ENCODE data around the gene ADGRV1. TPM values are rescaled to one million over a fixed set of nuclear protein-coding genes. Genes with fewer than 3 reads are reported as not detected.

The ADGRV1 gene
- total and polyA plus RNA-seq, 9 of the 15 experiments (the other 6 are each of a cell fraction or from before 2014, with no cell fraction given): 21.7 to 156 (median 58.2) TPM

GRCh38 chr5:91118354-91118753 is 559.8 kb downstream of the ADGRV1 start:
- ATAC-seq: no peak
- Histone ChIP-seq H3K9me3 (replicated peaks; ENCODE audit: control insufficient read depth, insufficient read depth, low read depth, low read length) (no peaks in the 10 kb centered on the region), H3K9me1 (ENCODE audit: control insufficient read depth, insufficient read depth, low read length) (no peaks in the 10 kb centered on the region), H3K27me3 (ENCODE audit: control insufficient read depth in 2 of 2, insufficient read depth in 2 of 2, low read length in 2 of 2) (no peaks in the 10 kb centered on the region), H3K27ac (ENCODE audit: extremely low read depth, low read depth, low read length) (no peak overlapping the region), H3K4me1 (replicated peaks in 1 of 2; ENCODE audit: control insufficient read depth in 2 of 2, insufficient read depth in 2 of 2, low read length in 2 of 2) (no peaks in the 10 kb centered on the region), H4K20me1 (replicated peaks; ENCODE audit: control insufficient read depth, insufficient read depth, low read length) (no peaks in the 10 kb centered on the region), H3K79me2 (ENCODE audit: control insufficient read depth, insufficient read depth, low read length) (no peaks in the 10 kb centered on the region), H3K4me3 (no peak overlapping the region), H2AFZ (ENCODE audit: low read depth, low read length) (no peak overlapping the region), H3K4me2 (ENCODE audit: insufficient read depth, low read length) (no peak overlapping the region), H3K9ac (ENCODE audit: insufficient read depth in 1 of 2, low read depth in 2 of 2, low read length in 2 of 2) (no peak overlapping the region), H3K36me3 (ENCODE audit: control insufficient read depth, insufficient read depth, low read length) (peaks cover 2% of the 10 kb centered on the region; the same call in 1 of the 3 replicates)
- ChIA-PET POLR2A (interaction anchor here (1.0 to 1.8 kb wide), 2 partner anchors 15 to 265 kb away, joined by 3 to 4 read pairs; partner anchors contain the start of gene ARRDC3), CTCF (ENCODE audit: low intra/inter-chr PET ratio) (no interaction called here)
- in situ Hi-C loops (cut with MboI): no loop called here
- BruUV-seq (replicated peaks): no TSS peak
- TF ChIP-seq NFIC (IDR thresholded peaks at IDR 0.05): no peak
- TF ChIP-seq, protein P1, sequence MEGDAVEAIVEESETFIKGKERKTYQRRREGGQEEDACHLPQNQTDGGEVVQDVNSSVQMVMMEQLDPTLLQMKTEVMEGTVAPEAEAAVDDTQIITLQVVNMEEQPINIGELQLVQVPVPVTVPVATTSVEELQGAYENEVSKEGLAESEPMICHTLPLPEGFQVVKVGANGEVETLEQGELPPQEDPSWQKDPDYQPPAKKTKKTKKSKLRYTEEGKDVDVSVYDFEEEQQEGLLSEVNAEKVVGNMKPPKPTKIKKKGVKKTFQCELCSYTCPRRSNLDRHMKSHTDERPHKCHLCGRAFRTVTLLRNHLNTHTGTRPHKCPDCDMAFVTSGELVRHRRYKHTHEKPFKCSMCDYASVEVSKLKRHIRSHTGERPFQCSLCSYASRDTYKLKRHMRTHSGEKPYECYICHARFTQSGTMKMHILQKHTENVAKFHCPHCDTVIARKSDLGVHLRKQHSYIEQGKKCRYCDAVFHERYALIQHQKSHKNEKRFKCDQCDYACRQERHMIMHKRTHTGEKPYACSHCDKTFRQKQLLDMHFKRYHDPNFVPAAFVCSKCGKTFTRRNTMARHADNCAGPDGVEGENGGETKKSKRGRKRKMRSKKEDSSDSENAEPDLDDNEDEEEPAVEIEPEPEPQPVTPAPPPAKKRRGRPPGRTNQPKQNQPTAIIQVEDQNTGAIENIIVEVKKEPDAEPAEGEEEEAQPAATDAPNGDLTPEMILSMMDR (IDR thresholded peaks at IDR 0.05 in 2 of 3, conservative IDR thresholded peaks at IDR 0.05 in 1 of 3; ENCODE audit: insufficient read depth in 2 of 3, low read depth in 1 of 3, low read length in 3 of 3): no peak
- no peak for TF ChIP-seq ZNF384 (IDR thresholded peaks at IDR 0.05; ENCODE audit: low read depth, low read length)
- DNase-seq (ENCODE audit: extremely low read depth in 1 of 4, low spot score in 3 of 4): no peak
- no peak for FAIRE-seq
- 72% methylated on average over 3 of the region's 3 CpGs for WGBS (ENCODE audit: insufficient coverage, low coverage, missing lambda C conversion rate)
- intact Hi-C loops (cut with micrococcal nuclease): no loop called here

DNA sequence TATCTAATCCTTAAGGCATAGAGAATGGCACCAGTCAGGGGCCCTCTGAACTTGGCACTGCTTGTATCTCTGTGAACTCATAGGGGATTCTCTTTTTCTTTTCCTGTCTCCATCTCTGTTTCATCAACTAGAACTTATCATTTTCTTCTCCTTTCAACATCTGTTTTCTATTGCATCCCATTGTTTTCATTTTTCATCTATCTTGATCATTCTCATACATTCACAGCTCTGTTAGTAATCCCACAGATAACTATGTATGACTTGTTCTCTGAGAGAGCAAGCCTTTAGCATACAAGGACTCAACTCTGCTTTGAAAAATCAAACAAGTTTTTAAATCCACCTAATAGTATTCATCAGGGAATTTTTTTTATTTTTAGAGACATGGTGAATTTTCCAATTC is 560.2 kb downstream of the ADGRV1 start:
- Histone ChIP-seq H3K27ac (ENCODE audit: extremely low read depth, low read depth, low read length) (no peak overlapping the region), H3K79me2 (ENCODE audit: control insufficient read depth, insufficient read depth, low read length) (no peaks in the 10 kb centered on the region), H3K9me3 (replicated peaks; ENCODE audit: control insufficient read depth, insufficient read depth, low read depth, low read length) (no peaks in the 10 kb centered on the region), H4K20me1 (replicated peaks; ENCODE audit: control insufficient read depth, insufficient read depth, low read length) (no peaks in the 10 kb centered on the region), H3K4me3 (no peak overlapping the region), H3K4me1 (replicated peaks in 1 of 2; ENCODE audit: control insufficient read depth in 2 of 2, insufficient read depth in 2 of 2, low read length in 2 of 2) (no peaks in the 10 kb centered on the region), H3K27me3 (ENCODE audit: control insufficient read depth in 2 of 2, insufficient read depth in 2 of 2, low read length in 2 of 2) (no peaks in the 10 kb centered on the region), H3K4me2 (ENCODE audit: insufficient read depth, low read length) (no peak overlapping the region), H3K9ac (ENCODE audit: insufficient read depth in 1 of 2, low read depth in 2 of 2, low read length in 2 of 2) (no peak overlapping the region), H2AFZ (ENCODE audit: low read depth, low read length) (no peak overlapping the region), H3K36me3 (ENCODE audit: control insufficient read depth, insufficient read depth, low read length) (peaks cover 2% of the 10 kb centered on the region; the same call in 1 of the 3 replicates), H3K9me1 (ENCODE audit: control insufficient read depth, insufficient read depth, low read length) (no peaks in the 10 kb centered on the region)
- POLR2A ChIA-PET: interaction anchor here (1.0 to 1.8 kb wide), 3 partner anchors 15 to 264 kb away, joined by 3 to 5 read pairs (median 4); partner anchors contain the start of gene ARRDC3
- intact Hi-C loops (cut with micrococcal nuclease): no loop called here
- in situ Hi-C loops (cut with MboI): no loop called here
- DNase-seq (ENCODE audit: extremely low read depth in 1 of 4, low spot score in 3 of 4) (no peak), ATAC-seq (no peak), FAIRE-seq (no peak)
- CTCF ChIA-PET (ENCODE audit: low intra/inter-chr PET ratio): no interaction called here
- TF ChIP-seq SAFB2 (IDR thresholded peaks at IDR 0.05; ENCODE audit: borderline replicate concordance, low read depth, low read length, severe bottlenecking) (no peak), CREM (IDR thresholded peaks at IDR 0.05; ENCODE audit: low read depth) (no peak), CREBBP (IDR thresholded peaks at IDR 0.05; ENCODE audit: low read depth, low read length) (no peak), BRF1 (IDR thresholded peaks at IDR 0.05; ENCODE audit: borderline replicate concordance, extremely low read depth, insufficient read length) (no peak), NELFE (IDR thresholded peaks at IDR 0.05; ENCODE audit: insufficient read depth, insufficient read length) (no peak)
- no TSS peak for BruUV-seq (replicated peaks)

All from K562 (cell line).